NCI-H446 treated with DMSO at 0.1 percent for 48 hours (cell line): ENCODE results near the gene NUAK1.
A peak's percentile ranks its signal among the peaks of the same experiment; 100 is the strongest.

Experiments used
- DNase-seq: peaks from one replicate; lab custom pipeline; 2025; lab: John Stamatoyannopoulos, UW

The NUAK1 gene

DNA sequence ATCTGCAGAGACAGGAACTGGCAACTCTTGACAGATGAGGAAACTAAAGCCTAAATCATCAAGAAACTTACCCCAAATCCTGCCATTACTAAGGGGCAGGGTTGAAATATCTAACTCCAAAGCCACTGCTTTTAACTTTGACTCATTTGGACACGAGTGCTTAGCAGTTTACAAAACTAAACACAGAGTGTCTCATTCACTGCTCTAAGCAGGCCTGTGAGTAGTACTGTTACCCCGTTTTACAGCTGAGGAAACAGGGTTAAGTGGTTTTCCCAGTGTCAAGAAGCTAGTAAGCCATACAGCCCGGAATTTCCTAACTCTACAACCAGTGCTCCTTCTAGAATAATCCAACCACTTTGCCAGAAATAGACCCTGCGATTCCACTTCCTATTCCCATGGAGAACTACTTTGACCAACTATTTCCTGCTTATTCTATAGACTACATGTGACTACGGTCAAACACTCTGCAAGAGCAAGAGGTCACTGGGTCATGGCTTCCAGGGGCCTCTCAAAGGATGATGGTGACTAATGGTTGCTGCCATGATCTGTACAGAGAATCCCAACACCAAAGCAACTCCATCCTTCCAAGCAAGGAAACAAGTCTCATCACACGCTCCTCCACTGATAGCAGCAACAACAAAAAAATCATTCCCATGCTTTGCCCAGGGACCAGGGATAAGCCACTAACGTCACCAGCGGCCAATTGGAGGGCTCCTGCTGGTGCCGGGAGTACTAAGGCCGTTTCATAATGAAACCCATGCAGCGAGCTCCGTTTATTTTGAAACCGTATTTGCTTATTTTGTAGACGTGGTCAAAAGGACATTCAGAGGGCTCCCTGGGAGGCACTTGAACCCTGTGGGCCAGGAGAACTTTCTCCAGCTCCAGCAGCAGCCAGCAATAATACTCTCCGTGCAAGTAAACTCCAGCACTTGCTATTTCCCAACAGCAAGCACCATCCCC lies 56.3 kb downstream of the NUAK1 start:
- no peak for DNase-seq

GRCh38 chr12:106081606-106082005 lies 57.1 kb downstream of the NUAK1 start:
- no peak for DNase-seq

DNA sequence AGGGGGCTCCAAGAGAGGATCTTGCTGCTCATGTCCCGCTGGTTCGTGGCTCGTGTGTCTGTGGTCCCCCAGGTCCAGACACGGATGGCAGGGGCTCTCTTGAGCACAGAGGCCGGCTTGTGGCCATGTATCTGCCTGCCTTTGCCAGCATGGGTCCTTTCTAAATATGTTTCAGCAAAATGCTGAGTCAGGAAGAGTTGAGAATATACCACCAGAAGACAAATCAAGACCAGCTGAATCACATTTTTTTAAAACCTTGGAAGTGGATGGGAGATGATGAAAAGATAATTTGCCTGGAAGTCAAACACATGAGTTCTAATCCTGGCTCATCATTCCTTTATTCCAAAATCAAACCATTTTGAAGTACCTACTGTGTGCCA lies 58.0 kb downstream of the NUAK1 start:
- DNase-seq, result no peak

DNA sequence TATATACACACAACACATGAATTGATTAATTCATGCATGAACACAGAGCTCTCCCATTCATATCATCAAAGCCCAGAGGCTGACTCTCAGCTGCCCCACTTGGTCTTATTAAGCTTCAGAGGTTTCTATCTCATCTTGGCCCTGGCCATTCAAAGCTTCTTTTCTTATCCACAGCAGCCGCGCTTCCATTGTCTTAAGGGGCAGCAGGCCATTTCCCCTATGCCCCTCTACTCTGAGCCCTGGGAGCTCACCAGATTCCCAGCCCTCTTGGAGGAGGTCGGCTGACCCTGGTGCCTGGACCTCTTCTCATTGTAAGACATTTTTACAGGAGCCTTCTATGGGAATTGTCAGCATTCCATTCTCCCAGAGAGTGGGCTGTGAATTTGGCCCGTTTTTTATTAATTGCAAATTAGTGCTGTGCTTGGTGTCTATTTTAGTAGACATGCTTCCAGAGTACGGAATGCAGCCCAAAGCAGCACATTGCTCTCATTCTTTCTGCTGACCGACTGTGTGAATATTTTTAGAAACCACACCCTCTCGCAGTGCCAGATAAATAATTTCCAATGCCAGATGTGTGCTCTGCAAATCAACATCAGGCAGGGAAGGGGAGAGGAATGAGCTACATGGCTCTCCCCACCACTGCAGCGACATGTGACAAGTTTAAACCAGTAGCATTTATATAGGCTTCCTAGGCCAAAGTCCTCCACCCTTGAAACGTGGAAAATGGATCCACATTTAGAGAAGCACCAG lies 58.5 kb downstream of the NUAK1 start:
- DNase-seq, result no peak

DNA sequence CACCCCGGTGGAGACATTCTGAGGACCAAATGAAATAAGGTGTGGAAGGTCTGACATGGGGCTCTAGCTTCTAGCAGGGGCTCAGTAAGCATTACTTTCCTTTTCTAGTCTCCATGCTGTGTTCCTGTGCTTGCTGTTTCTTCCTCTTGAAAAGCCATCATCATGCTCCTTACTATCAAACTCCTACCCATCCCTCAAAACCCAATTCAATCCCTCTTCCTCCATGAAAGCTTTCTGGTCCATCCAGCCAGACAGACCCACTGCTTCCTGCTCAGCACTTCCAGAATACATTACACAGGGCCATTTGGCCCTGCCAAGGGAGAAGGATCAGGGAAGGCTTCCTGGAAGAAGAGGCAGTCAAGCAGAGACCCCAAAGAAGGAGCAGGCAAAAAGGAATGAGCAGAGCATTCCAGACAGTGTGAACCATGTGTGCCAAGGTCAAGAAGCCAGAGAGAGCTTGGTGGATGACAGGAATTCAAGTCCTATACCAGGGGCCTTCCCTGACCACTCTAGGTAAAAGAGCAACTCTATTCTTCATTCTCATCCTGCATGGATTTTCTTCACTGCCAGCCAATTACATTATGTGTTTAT lies 59.5 kb downstream of the NUAK1 start:
- DNase-seq, result no peak

- peak; percentile 21 for DNase-seq
Observed at GRCh38 chr12:106078358-106079010, 60.3 kb downstream of the NUAK1 start.

- DNase-seq, result no peak
Observed at GRCh38 chr12:106074706-106075392, 63.9 kb downstream of the NUAK1 start.

DNA sequence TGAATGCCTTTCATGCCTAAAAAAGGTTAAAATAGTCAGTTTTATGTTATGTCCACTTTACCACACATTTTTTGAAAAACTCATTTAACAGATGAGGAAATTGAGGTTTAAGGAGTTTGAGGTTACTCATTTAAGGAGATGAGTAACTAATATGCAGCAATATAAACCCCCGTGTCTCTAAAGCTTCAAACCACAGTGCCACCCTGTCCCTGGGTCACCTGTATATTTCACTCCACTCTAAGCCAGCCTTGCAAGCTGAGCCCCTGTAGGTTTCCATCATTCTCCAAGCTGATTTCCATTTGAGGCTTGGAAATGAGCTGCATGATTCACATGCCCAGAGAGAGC lies 64.4 kb downstream of the NUAK1 start:
- no peak for DNase-seq

DNA sequence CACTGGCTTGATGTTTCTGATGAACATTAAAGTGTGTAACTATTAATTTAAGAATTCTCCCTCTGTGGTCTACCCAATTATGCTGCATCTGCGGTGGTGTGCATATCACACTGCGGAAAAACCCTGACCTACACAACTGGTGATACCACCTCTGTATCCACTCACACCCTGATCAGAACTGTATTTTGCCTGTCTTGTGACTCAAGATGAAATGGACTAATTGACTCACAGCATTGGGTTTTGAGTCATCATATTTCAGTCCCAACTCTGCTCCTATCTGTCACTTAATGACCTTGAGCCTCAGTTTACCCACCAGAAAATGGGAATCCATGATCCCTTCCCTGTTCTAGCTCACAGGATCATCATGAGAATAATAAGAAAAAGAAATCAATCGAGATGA lies 65.6 kb downstream of the NUAK1 start:
- DNase-seq, result no peak

DNA sequence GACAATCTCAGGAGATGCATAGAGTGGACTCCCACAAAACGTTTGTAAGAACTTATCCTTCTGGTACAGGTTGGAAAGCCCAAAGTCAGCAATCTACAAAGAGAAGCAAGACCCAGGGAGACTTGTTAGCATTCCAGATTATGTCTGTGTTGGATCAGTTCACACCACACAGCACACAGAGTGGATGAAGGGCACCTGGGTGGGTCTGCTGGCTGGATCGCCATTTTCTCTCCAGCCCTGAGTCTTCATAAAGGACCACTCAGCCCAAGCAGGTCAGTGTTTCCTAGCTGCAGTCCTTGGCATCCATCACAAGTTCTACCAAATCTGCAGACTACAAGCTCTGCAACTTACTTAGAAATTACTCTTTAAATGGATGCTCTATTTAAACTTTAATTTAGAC lies 66.0 kb downstream of the NUAK1 start:
- DNase-seq, result no peak

DNA sequence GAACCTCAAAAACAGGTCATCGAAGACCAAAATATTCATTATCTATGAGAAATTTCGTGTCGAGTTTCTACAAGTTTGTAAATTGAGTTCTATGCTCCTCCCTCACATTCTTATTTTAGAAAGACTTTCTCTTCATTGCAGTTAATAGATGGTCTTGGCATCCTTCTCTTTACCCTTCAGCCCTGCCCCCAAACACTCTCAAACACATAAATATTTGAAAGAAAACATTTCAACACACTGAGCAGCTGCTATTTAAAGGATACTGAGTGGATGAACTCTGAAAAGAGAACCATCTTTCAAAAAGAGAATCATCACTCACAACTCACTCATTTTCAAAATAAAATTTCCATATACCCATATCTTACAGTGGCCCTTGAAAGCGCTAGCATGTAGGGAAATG lies 67.1 kb downstream of the NUAK1 start:
- DNase-seq, result no peak

DNA sequence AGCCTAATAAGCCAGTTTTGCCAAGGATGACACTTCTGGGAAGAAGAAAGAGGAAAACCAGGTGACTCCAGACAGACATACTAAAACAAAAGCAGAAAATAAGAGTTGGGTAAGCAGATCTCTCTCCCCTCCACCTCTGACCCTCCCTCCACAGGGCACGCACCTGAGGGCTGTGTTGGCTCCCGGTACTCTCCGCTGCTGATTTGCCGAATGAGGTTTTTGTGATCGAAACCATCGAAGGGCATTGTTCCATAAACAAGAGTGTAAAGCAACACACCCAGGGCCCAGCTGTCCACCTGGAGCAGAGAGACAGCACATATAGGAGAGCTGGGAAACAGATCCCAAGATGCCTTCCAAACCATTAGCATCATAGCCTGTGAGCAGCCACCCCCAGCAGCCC lies 68.1 kb downstream of the NUAK1 start:
- no peak for DNase-seq

- no peak for DNase-seq
Observed at GRCh38 chr12:106070147-106070546, 68.6 kb downstream of the NUAK1 start.

- no peak for DNase-seq
Observed at GRCh38 chr12:106068296-106068695, 70.5 kb downstream of the NUAK1 start.

DNA sequence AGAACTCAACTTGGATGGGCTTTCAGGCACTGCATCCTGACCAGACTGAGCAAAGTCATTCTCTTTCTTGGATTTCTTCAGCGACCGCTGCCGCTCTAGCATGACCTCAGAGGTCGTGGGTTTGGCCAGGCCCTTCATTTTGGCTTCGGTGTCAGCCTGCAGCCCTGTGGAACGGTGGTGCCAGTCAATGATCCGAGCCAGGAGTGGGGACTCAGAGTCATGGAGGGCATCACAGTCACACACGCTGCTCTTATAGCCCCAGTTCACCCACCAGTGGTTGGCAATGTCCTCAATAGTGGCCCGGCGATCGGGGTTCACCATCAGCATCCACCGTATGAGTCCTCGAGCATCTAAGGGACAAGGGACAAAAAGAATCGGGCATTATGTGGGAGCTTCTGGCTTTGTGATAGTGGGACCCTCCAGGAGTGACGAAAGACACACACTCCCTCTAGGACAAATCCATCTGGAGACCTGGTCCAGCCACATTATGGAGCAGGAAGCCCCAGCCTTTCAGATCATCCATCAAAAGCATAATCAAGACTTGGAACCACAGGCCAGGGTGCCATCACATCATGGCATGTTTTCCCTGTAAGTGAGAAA lies 71.0 kb downstream of the NUAK1 start:
- no peak for DNase-seq

- no peak for DNase-seq
Observed at GRCh38 chr12:106066726-106067325, 71.9 kb downstream of the NUAK1 start.

GRCh38 chr12:106066051-106066705 lies 72.6 kb downstream of the NUAK1 start:
- DNase-seq, result no peak

DNA sequence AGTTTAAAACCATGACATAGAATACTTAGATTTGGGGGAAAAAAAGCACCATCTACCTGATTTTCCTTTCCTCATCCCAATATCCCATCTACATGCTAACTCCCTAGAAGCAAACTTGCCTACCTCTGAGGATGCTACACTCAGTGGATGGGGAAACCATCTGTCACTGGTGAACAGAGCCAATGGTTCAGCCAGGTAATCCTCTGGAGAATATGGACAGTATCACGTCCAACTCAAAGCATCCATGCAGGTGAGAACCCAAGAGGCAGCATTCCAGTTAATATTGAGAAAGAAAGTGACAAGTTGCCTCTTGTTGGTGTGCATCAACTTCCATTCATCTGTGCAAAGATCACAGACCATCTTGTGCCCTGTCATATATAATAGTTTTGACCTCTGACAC lies 73.2 kb downstream of the NUAK1 start:
- DNase-seq, result no peak

- DNase-seq, result no peak
Observed at GRCh38 chr12:106064721-106065021, 74.1 kb downstream of the NUAK1 start.

DNA sequence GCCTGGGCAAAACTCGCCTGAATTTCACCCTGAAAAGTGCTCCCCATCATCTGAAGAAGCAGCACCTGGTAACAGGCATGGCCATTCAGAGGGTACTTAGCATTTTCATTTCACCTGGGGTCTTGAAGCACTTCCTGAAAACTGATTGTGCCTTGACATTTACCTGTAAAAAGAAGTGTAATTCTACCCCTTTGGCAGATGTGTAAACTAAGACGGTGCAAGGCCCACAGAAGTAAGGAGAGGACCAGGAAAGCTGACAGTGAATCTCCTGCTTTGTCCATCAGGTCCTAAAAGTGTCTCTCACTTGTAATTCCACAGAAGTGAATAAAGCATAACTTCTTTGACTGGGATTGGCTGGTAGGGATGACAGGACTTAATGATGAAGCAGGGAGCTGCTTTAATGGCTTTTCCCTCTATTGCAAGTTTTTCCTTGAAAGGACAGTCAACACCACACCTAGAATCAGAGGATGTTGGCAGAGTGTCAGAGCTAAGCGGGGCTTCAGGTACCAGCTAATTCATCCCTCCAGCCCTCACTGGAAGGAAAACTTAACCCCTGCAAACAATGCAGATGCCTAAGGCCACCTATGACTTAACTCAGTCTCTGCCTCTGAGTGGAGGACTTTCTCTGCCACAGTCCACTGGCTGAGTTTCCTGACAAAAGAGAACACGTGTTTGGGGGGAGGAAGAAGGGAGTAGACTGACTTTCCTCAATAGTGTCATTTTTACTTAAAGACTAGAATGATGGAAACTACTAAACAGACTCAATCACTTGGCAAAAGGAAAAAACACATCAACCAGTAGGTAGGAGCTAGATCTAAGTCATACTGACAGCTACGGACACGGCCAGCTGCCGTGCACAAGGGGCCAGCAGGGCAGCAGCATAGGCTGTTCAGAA lies 74.7 kb downstream of the NUAK1 start:
- no peak for DNase-seq
